SK-N-SH treated with all-trans-retinoic acid at 6 μM for 48 hours (cell line): ENCODE measurements around the gene PEMT.

Source experiments
- ARNTL ChIP-seq: fragments of 450-650 bp; formaldehyde crosslinking; IDR thresholded peaks from 2 replicates; pipeline ENCODE4 v1.5.0; 2020; ENCODE audit warnings: low read depth, mild to moderate bottlenecking, moderate library complexity, borderline replicate concordance
- BACH2 ChIP-seq: fragments of 250-450 bp; sonication (Bioruptor Pico); IDR thresholded peaks from 2 replicates; pipeline ENCODE4 v1.9.0; 2021; ENCODE audit warnings: mild to moderate bottlenecking, borderline replicate concordance
- ESRRG ChIP-seq: fragments of 250-450 bp; sonication (Bioruptor Pico); IDR thresholded peaks from 2 replicates; pipeline ENCODE4 v1.6.1; 2021; ENCODE audit warnings: mild to moderate bottlenecking
- GLIS3 ChIP-seq: fragments of 250-450 bp; sonication (Bioruptor Pico); IDR thresholded peaks from 2 replicates; pipeline ENCODE4 v1.5.0; 2020; ENCODE audit warnings: mild to moderate bottlenecking, moderate library complexity
- TCF4 ChIP-seq: fragments of 250-450 bp; sonication (Bioruptor Pico); IDR thresholded peaks from 2 replicates; pipeline ENCODE4 v1.8.0; 2021; ENCODE audit warnings: mild to moderate bottlenecking, moderate library complexity, borderline replicate concordance
- ZC3H10 ChIP-seq: fragments of 250-450 bp; sonication (Bioruptor Pico); IDR thresholded peaks from 2 replicates; pipeline ENCODE4 v1.5.1; 2021; ENCODE audit warnings: mild to moderate bottlenecking, moderate library complexity
- ZFP30 ChIP-seq: fragments of 450-650 bp; formaldehyde crosslinking; IDR thresholded peaks from 2 replicates; pipeline ENCODE4 v1.5.0; 2022; ENCODE audit warnings: mild to moderate bottlenecking, moderate library complexity
- ZNF565 ChIP-seq: fragments of 450-650 bp; formaldehyde crosslinking; conservative IDR thresholded peaks from 2 replicates; pipeline ENCODE4 v1.5.0; 2020; ENCODE audit warnings: low read depth, mild to moderate bottlenecking, moderate library complexity
- ZNF8 ChIP-seq: fragments of 450-650 bp; formaldehyde crosslinking; IDR thresholded peaks from 2 replicates; pipeline ENCODE4 v1.5.0; 2020; ENCODE audit warnings: mild to moderate bottlenecking, moderate library complexity
- TF ChIP-seq, protein P1 (sequence below): fragments of 250-450 bp; sonication (Bioruptor Pico); IDR thresholded peaks from 2 replicates; pipeline ENCODE4 v1.5.0; 2020; ENCODE audit warnings: mild to moderate bottlenecking, moderate library complexity
- TF ChIP-seq, protein P2 (sequence below): fragments of 250-450 bp; sonication (Bioruptor Pico); IDR thresholded peaks from 2 replicates; pipeline ENCODE4 v1.8.0; 2020; ENCODE audit warnings: mild to moderate bottlenecking, moderate library complexity, borderline replicate concordance
- TF ChIP-seq, protein P3 (sequence below): fragments of 250-450 bp; sonication (Bioruptor Pico); IDR thresholded peaks from 2 replicates; pipeline ENCODE4 v1.5.1; 2020; ENCODE audit warnings: low read depth, mild to moderate bottlenecking, moderate library complexity
- TF ChIP-seq, protein P4 (sequence below): fragments of 250-450 bp; sonication (Bioruptor Pico); IDR thresholded peaks from 2 replicates; pipeline ENCODE4 v1.5.1; 2021; ENCODE audit warnings: mild to moderate bottlenecking, moderate library complexity
- TF ChIP-seq, protein P5 (sequence below): fragments of 250-450 bp; sonication (Bioruptor Pico); IDR thresholded peaks from 2 replicates; pipeline ENCODE4 v1.8.0; 2021; ENCODE audit warnings: low read depth, mild to moderate bottlenecking, moderate library complexity, borderline replicate concordance

DNA sequence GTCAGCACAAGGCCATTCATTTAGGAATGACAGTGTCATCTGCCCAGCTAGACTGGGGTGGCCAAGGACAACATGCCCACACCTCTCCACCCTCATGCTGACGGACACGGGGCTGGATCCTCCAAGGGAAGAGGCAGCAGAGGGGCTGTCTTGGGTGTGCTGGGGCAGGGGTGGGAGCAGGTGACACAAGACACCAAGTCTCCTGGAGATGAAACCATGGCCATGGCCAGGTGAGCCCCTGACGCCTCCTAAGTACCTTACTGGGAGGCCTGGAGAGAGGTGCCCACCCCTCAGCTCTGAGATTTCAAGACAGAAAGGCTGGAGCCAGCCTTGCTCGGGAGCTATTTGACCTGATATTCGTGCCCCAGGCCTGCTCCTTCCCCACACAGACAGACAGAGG, 86.4 kb downstream of the PEMT start:
- TF ChIP-seq ZFP30 (no peak), BACH2 (CRISPR knock-in tag) (no peak), TCF4 (CRISPR knock-in tag) (no peak), ZC3H10 (CRISPR knock-in tag) (no peak), GLIS3 (no peak), ZNF8 (no peak), ESRRG (no peak), ARNTL (no peak), ZNF565 (CRISPR knock-in tag) (no peak)
- TF ChIP-seq, protein P1, sequence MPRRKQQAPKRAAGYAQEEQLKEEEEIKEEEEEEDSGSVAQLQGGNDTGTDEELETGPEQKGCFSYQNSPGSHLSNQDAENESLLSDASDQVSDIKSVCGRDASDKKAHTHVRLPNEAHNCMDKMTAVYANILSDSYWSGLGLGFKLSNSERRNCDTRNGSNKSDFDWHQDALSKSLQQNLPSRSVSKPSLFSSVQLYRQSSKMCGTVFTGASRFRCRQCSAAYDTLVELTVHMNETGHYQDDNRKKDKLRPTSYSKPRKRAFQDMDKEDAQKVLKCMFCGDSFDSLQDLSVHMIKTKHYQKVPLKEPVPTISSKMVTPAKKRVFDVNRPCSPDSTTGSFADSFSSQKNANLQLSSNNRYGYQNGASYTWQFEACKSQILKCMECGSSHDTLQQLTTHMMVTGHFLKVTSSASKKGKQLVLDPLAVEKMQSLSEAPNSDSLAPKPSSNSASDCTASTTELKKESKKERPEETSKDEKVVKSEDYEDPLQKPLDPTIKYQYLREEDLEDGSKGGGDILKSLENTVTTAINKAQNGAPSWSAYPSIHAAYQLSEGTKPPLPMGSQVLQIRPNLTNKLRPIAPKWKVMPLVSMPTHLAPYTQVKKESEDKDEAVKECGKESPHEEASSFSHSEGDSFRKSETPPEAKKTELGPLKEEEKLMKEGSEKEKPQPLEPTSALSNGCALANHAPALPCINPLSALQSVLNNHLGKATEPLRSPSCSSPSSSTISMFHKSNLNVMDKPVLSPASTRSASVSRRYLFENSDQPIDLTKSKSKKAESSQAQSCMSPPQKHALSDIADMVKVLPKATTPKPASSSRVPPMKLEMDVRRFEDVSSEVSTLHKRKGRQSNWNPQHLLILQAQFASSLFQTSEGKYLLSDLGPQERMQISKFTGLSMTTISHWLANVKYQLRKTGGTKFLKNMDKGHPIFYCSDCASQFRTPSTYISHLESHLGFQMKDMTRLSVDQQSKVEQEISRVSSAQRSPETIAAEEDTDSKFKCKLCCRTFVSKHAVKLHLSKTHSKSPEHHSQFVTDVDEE (CRISPR knock-in tag): no peak
- TF ChIP-seq, protein P2, sequence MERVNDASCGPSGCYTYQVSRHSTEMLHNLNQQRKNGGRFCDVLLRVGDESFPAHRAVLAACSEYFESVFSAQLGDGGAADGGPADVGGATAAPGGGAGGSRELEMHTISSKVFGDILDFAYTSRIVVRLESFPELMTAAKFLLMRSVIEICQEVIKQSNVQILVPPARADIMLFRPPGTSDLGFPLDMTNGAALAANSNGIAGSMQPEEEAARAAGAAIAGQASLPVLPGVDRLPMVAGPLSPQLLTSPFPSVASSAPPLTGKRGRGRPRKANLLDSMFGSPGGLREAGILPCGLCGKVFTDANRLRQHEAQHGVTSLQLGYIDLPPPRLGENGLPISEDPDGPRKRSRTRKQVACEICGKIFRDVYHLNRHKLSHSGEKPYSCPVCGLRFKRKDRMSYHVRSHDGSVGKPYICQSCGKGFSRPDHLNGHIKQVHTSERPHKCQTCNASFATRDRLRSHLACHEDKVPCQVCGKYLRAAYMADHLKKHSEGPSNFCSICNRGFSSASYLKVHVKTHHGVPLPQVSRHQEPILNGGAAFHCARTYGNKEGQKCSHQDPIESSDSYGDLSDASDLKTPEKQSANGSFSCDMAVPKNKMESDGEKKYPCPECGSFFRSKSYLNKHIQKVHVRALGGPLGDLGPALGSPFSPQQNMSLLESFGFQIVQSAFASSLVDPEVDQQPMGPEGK: no peak
- TF ChIP-seq, protein P3, sequence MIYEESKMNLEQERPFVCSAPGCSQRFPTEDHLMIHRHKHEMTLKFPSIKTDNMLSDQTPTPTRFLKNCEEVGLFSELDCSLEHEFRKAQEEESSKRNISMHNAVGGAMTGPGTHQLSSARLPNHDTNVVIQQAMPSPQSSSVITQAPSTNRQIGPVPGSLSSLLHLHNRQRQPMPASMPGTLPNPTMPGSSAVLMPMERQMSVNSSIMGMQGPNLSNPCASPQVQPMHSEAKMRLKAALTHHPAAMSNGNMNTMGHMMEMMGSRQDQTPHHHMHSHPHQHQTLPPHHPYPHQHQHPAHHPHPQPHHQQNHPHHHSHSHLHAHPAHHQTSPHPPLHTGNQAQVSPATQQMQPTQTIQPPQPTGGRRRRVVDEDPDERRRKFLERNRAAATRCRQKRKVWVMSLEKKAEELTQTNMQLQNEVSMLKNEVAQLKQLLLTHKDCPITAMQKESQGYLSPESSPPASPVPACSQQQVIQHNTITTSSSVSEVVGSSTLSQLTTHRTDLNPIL (CRISPR knock-in tag): no peak
- TF ChIP-seq, protein P4, sequence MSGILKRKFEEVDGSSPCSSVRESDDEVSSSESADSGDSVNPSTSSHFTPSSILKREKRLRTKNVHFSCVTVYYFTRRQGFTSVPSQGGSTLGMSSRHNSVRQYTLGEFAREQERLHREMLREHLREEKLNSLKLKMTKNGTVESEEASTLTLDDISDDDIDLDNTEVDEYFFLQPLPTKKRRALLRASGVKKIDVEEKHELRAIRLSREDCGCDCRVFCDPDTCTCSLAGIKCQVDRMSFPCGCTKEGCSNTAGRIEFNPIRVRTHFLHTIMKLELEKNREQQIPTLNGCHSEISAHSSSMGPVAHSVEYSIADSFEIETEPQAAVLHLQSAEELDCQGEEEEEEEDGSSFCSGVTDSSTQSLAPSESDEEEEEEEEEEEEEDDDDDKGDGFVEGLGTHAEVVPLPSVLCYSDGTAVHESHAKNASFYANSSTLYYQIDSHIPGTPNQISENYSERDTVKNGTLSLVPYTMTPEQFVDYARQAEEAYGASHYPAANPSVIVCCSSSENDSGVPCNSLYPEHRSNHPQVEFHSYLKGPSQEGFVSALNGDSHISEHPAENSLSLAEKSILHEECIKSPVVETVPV (CRISPR knock-in tag): no peak
- TF ChIP-seq, protein P5, sequence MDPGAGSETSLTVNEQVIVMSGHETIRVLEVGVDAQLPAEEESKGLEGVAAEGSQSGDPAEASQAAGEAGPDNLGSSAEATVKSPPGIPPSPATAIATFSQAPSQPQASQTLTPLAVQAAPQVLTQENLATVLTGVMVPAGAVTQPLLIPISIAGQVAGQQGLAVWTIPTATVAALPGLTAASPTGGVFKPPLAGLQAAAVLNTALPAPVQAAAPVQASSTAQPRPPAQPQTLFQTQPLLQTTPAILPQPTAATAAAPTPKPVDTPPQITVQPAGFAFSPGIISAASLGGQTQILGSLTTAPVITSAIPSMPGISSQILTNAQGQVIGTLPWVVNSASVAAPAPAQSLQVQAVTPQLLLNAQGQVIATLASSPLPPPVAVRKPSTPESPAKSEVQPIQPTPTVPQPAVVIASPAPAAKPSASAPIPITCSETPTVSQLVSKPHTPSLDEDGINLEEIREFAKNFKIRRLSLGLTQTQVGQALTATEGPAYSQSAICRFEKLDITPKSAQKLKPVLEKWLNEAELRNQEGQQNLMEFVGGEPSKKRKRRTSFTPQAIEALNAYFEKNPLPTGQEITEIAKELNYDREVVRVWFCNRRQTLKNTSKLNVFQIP (CRISPR knock-in tag): no peak
